T47D (cell line): ENCODE measurements around the gene CT45A8.
"Not testable (repeated sequence)": the region's sequence is repeated elsewhere in the genome, so short reads cannot be mapped to it uniquely, and the experiment has no call there.

Source experiments
- DNase-seq, 2 experiments: peaks; one replicate each; pipeline versions ENCODE4 v3.0.0 to v3.0.0-alpha.2; 2011 to 2012; ENCODE audit warnings: low read depth in 1 of 2, low spot score in 1 of 2
- JUND ChIP-seq: IDR thresholded peaks from 2 replicates; pipeline ENCODE4 v1.6.1; 2012; ENCODE audit warnings: low read depth
- in situ Hi-C: cut with HindIII; loops from 2 replicates; pipeline ENCODE4 v1.10.0; 2016; ENCODE audit warnings: low sequenced_read_pairs, low pct_unique_long_range_greater_than_20kb

CT45A8 gene, protein sequence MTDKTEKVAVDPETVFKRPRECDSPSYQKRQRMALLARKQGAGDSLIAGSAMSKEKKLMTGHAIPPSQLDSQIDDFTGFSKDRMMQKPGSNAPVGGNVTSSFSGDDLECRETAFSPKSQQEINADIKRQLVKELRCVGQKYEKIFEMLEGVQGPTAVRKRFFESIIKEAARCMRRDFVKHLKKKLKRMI

DNA sequence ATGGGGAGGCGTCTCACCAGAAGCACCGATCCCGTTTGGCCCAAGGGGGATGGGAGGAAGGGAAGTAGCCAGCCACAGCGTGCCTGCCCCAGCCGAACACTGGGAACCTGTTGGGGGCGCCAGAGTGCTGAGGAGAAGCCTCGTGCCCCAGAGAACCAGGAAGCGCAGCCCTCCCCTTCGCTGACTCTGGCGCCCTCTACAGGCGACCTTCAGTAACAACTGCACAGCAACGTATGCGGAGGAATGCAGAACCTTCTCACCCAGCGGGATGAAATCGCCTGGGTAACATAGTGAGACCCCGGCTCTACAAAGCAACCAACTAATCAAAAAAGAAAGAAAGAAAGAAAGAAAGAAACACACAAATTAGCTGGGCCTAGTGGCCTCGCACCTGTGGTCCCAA lies at the start of gene CT45A8:
Gene CT45A8 (minus strand): TSS at position 101 of the 400 bp plus-strand sequence. CDS start 3,755 bp downstream, outside the sequence.
- DNase-seq, in situ Hi-C loops: not testable (repeated sequence)

DNA sequence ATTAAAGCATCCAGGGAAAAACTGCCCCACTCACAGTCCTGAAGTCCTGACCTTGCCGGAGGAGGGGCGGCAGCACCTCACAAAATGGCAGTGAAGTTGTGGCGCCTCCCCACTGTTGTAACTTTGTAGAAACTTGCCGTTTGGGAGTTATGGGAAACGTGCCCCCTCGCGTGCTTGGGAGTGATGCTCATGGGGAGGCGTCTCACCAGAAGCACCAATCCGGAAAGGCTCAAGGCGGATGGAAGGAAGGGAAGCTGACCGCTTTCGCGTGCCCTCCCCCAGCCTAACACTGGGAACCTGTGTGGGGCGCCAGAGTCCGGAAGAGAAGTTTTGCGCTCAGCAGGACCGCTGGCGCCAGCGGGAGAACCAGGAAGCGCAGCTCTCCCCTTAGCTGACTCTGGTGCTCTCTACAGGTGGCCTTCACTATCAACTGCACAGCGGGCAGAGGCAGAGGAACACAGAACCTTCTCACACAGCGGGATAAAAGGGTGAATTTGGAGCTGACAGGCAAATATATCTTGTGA lies 39.0 kb upstream of the CT45A8 start, which contains the start of the genes CT45A10 and SAGE1:
Gene CT45A10 (minus strand): TSS at position 151 of the 524 bp plus-strand sequence. CDS start 8,100 bp downstream, outside the sequence.
Gene SAGE1 (plus strand): TSS at position 423 of the 524 bp plus-strand sequence. CDS start 2,527 bp downstream, outside the sequence.
- in situ Hi-C loops: no loop called here
- no peak for DNase-seq
- TF ChIP-seq JUND: no peak

DNA sequence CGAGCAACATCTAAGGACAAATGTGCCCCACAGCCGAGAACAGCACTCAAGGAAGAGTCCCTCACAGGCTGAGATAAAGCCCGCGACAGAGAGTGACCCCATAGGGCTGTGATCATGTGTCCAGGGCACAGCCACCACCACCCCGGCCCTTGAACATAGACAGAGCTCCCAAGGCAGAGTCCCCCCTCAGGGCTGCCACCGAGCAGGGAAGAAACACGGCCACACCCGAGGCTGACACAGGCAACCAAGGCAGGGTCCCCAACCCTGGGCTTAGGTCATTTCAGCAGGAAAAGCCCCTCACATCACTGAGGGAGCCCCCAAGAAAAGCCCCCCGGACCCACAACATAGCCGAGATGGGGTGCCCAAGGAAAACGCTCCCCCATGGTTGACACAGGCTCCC lies 38.4 kb upstream of the CT45A8 start:
- in situ Hi-C loops: no loop called here
- TF ChIP-seq JUND: no peak
- no peak for DNase-seq

DNA sequence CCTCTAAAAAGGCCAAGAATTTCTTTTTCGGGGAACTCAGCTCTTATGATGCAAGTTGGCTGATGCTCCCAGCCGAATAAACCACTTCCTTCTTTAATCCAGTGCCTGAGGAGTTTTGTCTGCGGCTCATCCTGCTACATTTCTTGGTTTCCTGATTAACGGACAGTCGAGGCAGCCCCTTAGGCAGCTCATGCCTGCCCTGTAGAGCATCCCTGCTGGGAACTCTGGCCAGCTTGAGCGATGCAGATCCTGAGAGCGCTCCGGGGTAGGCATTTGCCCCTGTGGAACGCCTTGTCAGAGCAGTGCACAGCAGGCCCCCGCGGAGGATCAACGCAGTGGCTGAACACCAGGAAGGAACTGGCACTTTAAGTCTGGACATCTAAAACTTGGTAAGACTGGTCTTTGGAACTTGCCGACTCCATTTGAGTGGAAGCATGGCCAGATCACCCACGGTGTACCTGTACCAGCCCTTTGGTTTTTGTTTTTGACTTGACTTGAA lies 35.8 kb upstream of the CT45A8 start:
- in situ Hi-C loops: no loop called here

DNA sequence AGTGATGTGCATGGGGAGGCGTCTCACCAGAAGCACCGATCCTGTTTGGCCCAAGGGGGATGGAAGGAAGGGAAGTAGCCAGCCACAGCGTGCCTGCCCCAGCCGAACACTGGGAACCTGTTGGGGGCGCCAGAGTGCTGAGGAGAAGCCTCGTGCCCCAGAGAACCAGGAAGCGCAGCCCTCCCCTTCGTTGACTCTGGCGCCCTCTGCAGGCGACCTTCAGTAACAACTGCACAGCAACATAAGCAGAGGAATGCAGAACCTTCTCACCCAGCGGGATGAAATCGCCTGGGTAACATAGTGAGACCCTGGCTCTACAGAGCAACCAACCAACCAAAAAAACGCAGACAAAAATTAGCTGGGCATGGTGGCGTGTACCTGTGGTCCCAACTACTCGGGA lies 34.6 kb upstream of the CT45A8 start:
- in situ Hi-C loops: not testable (repeated sequence)
- peak in 1 of 2 experiments; percentile 19 for DNase-seq

More for the DNA sequence above, 35.8 kb upstream of the CT45A8 start:
- no peak for DNase-seq
- no peak for TF ChIP-seq JUND

DNA sequence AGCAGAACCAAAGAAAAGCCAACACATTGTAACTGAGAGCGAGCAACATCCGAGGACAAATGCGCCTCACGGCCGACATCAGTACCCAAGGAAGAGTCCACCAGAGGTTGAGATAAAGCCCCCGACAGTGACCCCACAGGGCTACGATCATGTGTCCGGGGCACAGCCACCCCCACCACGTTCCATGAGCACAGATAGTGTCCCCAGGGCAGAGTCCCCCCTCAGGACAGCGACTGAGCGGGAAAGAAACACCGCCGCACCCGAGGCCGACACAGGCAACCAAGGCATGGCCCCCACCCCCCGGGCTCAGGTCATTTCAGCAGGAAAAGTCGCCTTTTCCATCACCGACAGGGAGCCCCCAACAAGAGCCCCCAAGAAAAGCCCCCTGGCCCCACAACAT lies 33.9 kb upstream of the CT45A8 start:
- DNase-seq, in situ Hi-C loops: not testable (repeated sequence)

DNA sequence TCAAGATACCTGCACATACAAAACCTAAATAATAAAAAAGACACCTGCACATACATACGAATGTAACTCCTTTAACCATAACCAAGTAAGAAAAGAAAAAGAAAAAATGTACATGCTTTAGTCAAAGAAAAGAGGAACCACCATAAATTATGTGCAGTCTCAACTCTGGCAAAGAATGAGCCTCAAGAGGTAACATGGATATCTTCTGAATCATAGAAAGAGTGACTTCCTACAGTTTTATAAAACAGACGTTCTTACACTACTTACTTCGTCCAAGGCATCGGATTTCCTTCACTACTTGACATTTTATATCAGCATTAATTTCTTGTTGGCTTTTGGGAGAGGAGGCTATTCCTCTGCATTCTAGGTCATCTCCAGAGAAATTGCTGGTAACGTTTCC lies 28.4 kb upstream of the CT45A8 start:
- DNase-seq, in situ Hi-C loops: not testable (repeated sequence)

DNA sequence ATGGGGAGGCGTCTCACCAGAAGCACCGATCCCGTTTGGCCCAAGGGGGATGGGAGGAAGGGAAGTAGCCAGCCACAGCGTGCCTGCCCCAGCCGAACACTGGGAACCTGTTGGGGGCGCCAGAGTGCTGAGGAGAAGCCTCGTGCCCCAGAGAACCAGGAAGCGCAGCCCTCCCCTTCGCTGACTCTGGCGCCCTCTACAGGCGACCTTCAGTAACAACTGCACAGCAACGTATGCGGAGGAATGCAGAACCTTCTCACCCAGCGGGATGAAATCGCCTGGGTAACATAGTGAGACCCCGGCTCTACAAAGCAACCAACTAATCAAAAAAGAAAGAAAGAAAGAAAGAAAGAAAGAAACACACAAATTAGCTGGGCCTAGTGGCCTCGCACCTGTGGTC lies 17.4 kb upstream of the CT45A8 start, which contains the start of gene CT45A9:
Gene CT45A9 (minus strand): TSS at position 101 of the 400 bp plus-strand sequence. CDS start 3,751 bp downstream, outside the sequence.
- in situ Hi-C loops, DNase-seq: not testable (repeated sequence)

DNA sequence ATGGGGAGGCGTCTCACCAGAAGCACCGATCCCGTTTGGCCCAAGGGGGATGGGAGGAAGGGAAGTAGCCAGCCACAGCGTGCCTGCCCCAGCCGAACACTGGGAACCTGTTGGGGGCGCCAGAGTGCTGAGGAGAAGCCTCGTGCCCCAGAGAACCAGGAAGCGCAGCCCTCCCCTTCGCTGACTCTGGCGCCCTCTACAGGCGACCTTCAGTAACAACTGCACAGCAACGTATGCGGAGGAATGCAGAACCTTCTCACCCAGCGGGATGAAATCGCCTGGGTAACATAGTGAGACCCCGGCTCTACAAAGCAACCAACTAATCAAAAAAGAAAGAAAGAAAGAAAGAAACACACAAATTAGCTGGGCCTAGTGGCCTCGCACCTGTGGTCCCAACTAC lies 17.2 kb downstream of the CT45A8 start, which contains the start of gene CT45A7:
Gene CT45A7 (minus strand): TSS at position 101 of the 400 bp plus-strand sequence. CDS start 3,747 bp downstream, outside the sequence.
- in situ Hi-C loops, DNase-seq: not testable (repeated sequence)

DNA sequence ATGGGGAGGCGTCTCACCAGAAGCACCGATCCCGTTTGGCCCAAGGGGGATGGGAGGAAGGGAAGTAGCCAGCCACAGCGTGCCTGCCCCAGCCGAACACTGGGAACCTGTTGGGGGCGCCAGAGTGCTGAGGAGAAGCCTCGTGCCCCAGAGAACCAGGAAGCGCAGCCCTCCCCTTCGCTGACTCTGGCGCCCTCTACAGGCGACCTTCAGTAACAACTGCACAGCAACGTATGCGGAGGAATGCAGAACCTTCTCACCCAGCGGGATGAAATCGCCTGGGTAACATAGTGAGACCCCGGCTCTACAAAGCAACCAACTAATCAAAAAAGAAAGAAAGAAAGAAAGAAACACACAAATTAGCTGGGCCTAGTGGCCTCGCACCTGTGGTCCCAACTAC lies 34.4 kb downstream of the CT45A8 start, which contains the start of gene CT45A2:
Gene CT45A2 (minus strand): TSS at position 101 of the 400 bp plus-strand sequence. CDS start 3,747 bp downstream, outside the sequence.
- in situ Hi-C loops, DNase-seq: not testable (repeated sequence)

DNA sequence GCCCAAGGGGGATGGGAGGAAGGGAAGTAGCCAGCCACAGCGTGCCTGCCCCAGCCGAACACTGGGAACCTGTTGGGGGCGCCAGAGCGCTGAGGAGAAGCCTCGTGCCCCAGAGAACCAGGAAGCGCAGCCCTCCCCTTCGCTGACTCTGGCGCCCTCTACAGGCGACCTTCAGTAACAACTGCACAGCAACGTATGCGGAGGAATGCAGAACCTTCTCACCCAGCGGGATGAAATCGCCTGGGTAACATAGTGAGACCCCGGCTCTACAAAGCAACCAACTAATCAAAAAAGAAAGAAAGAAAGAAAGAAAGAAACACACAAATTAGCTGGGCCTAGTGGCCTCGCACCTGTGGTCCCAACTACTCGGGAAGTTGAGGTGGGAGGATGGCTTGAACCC lies 51.7 kb downstream of the CT45A8 start, which contains the start of gene CT45A6:
Gene CT45A6 (minus strand): TSS at position 101 of the 400 bp plus-strand sequence. CDS start 3,794 bp downstream, outside the sequence.
- in situ Hi-C loops, DNase-seq: not testable (repeated sequence)
